ENCODE data around the gene ZNF345.

Gene ZNF345

DNA sequence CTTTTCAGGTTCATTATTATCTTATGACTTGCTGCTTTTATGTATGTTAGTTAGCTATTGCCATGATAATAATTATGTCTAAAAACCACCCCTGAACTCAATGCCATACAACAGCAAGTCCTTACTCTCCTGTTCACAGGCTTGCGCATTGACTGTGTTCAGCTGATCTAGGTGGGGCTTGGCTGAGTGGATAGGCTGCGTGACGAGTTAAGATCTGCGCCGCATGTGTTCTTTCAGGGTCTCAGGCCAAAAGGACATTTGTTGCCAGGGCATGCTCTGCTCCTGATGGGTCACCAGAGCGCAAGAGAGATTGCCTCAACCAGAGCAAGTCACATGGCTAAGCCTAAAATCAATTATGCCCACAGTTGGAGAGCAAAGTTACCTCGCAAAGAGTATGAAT, 66.3 kb downstream of the ZNF345 start:
- no peak for DNase-seq (ENCODE audit: low read depth in 2 of 2, low spot score in 1 of 2)

GRCh38 chr19:36918090-36918489, 67.4 kb downstream of the ZNF345 start:
- DNase-seq (ENCODE audit: low read depth in 2 of 2, low spot score in 1 of 2), result no peak

Data from stimulated activated CD8-positive, alpha-beta memory T cell treated with anti-CD3 and anti-CD28 coated beads, Interleukin-4, amount 100 ng/mL, for 4 hours (primary cell).